Activated CD8-positive, alpha-beta memory T cell treated with anti-CD3 and anti-CD28 coated beads for 1 hour (primary cell): ENCODE measurements around the gene SH3RF3.

Experiments used
- DNase-seq, 2 donors: peaks; one replicate each; pipeline ENCODE4 v3.0.0-alpha.2; 2020; ENCODE audit warnings: low read depth in 1 of 2; ENCODE audit errors: extremely low read depth in 1 of 2

SH3RF3 gene

GRCh38 chr2:109272461-109272860, 143.5 kb downstream of the SH3RF3 start:
- DNase-seq, result no peak

GRCh38 chr2:109275120-109276012, 146.4 kb downstream of the SH3RF3 start:
- no peak for DNase-seq

- DNase-seq, result no peak
These were observed 148.4 kb downstream of the SH3RF3 start for GRCh38 chr2:109277406-109277805.

- no peak for DNase-seq
These were observed 150.3 kb downstream of the SH3RF3 start for GRCh38 chr2:109279243-109279860.

- no peak for DNase-seq
These were observed 151.8 kb downstream of the SH3RF3 start for GRCh38 chr2:109280804-109281203.

- DNase-seq, result no peak
These were observed 153.4 kb downstream of the SH3RF3 start for GRCh38 chr2:109282360-109282759.

- no peak for DNase-seq
These were observed 153.9 kb downstream of the SH3RF3 start for GRCh38 chr2:109282865-109283264.

- no peak for DNase-seq
These were observed 155.8 kb downstream of the SH3RF3 start for GRCh38 chr2:109284826-109285225.

- DNase-seq, result no peak
These were observed 156.2 kb downstream of the SH3RF3 start for GRCh38 chr2:109285244-109285651.

- no peak for DNase-seq
These were observed 158.4 kb downstream of the SH3RF3 start for GRCh38 chr2:109287413-109287812.

- no peak for DNase-seq
These were observed 158.8 kb downstream of the SH3RF3 start for GRCh38 chr2:109287838-109288237.

- no peak for DNase-seq
These were observed 159.8 kb downstream of the SH3RF3 start for GRCh38 chr2:109288544-109289368.

GRCh38 chr2:109289504-109290222, 160.7 kb downstream of the SH3RF3 start:
- no peak for DNase-seq

GRCh38 chr2:109290887-109291643, 162.1 kb downstream of the SH3RF3 start:
- DNase-seq, result no peak

- no peak for DNase-seq
These were observed 163.4 kb downstream of the SH3RF3 start for GRCh38 chr2:109292386-109292785.

- no peak for DNase-seq
These were observed 164.7 kb downstream of the SH3RF3 start for GRCh38 chr2:109293663-109294062.

GRCh38 chr2:109294523-109294922, 165.5 kb downstream of the SH3RF3 start:
- no peak for DNase-seq

- no peak for DNase-seq
These were observed 166.2 kb downstream of the SH3RF3 start for GRCh38 chr2:109295070-109295780.

- DNase-seq, result no peak
These were observed 166.7 kb downstream of the SH3RF3 start for GRCh38 chr2:109295781-109296117.
